ENCODE data around the gene ODC1.
"Not testable (repeated sequence)": the region's sequence is repeated elsewhere in the genome, so short reads cannot be mapped to it uniquely, and the experiment has no call there.

Gene ODC1

DNA sequence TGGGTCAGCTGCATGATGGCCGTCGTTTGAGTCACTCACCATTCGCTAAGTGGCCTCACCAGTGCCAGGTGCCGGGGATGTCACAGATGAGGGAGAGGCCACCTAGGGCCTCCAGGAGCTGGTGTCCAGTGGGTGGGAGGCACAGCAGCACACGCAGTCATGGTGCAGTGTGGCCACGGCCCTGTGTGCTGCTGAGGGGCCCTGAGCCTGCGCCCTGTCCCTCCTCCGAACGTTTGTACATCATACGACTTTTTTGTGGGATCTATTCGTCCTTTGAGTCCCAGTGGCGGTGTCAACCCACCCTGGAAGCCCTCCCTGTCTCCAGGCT, 30.1 kb upstream of the ODC1 start:
- DNase-seq (ENCODE audit: low spot score): no peak

DNA sequence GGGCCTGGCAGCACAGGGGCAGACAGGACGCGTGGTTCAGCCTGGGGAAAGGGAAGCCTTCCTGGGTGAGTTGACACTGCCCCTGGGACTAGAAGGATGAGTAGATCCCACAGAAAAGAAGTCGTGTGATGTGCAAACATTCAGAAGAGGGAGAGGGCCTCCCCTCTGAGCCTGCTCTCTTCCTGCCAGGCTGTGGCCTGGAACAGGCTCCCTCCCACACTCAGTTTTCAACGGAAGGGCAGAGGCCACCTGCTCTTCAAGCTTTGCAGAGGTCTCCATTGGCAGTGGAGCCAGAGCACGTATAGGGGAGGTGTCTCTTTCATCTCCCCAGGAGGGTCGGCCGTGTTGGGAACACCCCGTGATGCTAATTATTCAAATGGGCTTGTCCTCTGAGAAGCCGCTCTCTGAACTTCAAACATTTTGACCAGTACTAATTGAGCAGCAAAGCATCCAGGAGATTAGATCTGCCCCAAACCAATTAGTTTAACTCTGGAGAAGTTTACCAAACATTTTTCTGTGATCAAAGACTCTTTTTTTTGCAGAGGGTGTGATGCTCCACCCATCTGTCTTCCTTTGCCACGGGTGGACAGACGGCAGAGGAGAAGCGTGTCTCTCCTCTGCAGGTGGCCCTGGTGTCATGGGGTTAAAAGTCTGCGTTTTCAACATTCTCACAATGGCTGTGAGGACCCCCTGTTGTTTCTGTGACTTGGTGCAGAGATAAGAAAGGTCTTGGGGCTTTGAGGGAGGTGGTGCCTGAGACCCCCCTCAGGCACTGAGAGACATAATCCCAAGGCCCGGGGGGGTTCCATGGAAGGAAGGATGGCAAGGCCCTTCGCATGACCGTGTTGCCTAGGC, 29.5 kb upstream of the ODC1 start:
- no peak for DNase-seq (ENCODE audit: low spot score)

DNA sequence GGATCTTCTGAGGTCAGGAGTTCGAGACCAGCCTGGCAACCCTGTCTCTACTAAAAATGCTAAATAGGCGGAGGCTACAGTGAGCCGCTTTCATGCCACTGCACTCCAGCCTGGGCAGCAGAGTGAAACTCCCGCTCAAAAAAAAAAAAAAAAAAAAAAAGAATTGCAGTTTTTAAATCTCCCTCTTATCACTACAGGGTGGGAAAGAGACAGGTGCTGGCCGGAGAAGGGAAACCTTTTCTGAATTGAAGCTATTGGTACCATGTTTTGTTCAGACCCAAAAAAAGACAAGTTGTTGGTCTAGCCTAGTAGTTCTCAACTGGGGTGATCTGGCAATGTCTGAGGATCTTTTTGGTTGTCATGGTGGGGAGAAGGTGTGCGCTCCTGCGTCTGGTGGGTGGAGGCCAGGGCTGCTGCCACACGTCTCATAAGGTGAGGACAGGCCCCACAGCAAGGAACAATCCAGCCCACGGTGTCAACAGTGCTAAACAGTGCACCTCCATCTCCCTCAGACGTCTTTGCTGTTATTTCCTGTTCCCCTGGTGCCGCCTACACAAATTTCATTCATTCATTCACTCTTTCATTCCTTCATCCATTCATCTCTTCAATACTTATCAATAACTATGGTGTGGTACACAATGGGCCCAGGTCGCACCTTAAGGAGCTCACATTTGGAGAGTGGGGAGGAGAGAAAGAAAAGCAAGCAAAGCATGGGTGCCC, 28.8 kb upstream of the ODC1 start:
- DNase-seq (ENCODE audit: low spot score): no peak

DNA sequence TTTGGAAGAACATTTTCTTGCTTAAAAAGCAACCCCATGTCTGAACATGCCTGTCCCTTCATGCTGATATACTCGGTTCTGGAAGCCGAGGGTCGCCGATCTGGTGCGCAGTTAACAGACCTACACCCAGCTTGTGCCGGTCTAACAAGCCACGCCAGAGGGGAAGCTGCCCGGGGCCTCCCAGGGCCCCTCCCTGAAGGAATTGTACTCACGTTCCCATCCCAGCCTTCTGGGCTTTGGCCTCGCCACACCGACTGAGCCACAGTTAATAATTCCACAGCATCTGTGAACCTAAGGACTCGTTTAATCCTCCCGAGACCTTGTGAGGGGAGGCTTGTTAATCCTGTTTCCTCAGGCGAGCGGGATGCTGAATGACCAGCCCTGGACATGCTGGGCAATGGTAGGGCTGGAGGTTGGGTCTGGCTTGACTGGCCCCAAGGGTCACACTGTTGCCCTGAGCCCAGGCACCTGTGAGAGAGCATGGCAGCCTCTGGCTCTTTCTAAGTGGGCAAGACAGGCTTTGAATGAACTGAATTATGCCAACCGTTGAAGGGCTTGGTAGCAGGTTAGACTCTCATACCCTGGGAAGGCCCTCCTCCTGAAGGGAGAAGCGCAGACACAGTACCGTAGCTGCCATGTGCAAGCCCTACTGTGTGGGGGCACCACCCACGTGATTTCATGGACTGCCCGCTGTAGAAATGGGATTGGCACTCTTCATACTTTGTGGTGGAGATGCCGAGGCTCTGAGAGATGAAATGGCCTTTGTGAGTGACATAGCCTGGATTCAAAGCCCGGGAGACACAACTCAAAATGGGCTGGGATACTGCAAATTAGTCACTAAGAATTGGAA, 27.9 kb upstream of the ODC1 start:
- no peak for DNase-seq (ENCODE audit: low spot score)

DNA sequence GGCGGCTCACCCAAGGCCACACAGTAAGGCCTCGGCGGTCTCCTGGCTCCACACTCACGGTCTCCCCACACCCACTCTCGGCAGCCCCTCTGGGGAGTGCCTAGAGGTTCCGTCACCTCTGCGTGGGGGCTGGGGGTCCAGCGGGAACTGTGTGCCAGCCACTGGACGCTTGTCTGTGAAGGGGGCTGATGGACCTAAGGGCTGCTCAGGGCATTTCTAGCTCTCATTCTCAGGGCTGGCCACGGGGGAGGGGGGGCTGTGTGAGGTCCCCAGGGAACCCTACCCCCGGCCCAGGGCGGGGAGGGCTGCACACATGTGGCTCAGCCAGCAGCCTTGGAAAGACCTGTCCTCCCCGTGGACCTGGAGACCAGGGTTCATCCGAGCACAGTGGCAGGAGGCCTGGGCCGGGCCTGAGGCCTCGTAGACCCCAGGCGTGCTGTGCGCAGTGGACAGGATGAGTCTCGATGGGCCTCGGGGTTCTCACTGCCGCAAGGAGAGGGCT, 27.1 kb upstream of the ODC1 start:
- no peak for DNase-seq (ENCODE audit: low spot score)

DNA sequence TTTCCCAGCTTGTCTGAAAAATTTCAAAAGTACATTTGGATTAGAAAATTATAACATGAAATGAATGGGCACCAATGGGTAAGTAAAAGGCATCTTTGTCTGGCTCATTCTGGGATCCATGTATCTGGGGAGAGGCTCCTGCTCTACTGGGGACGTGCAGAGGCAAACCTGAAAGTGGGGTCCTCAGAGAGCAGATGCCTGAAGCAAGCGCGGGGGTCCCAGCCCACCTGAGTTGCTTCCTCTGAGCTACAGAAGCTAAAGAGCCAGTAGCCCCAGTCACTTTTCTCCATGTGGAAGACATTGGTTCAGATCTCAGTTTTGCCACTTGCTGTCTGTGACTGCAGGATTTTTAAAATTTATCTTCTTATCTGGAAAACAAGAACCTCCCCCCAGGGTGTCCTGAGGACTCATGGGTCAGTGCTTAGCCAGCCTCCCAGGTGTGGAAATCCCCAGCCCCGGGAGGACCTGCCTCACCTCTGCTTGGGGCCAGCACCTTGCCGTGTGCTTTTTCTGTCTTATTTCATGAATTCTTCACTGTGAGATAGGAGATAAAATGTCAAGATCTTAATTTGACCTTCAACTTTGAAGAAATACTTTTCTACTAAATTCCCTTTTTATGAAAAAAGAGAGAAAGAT, 25.1 kb upstream of the ODC1 start:
- DNase-seq (ENCODE audit: low spot score): no peak

DNA sequence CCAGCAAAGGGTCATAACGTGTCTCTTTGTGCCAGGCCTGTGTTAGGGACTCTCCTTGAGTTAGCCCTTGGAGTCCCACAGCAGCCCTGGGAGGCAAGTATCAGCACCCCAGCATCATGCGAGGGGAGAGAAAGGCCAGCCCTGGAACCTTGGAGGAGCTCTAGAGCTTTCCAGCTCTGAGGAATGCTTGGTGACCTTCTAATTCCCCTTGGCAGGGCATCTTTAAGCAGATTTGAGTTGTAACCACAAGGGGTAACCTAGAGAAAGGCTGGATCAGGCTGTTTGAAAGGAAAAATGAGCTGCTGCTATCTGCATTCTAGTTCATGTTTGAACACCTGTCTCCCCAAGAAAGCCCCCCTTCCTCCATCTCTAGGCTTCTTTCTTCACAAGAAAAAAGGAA, 23.8 kb upstream of the ODC1 start:
- no peak for DNase-seq (ENCODE audit: low spot score)

DNA sequence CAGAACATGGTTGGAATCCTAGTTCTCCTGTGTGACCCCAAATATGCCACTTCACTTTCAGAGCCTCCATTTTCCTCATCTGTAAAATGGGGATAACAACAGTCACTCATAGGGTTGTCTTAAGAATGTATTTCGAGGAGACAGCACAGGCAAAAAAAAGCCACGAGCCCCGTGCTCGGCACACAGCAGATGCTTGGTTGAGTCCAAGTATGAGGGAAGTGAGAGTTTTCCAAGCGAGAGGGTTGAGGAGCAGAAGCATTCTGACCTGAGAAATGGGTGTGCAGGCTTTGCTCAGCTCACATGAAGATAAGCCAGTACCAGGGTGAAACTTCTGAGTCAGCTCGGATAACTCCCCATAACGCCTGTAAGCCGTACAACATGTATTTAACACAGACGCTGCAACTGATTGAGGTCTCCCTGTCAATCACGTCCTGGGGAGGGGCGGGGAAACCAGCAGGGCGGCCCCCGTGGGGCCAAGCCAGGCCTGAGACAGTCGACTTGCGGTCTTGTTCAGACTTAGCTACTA, 23.0 kb upstream of the ODC1 start:
- DNase-seq (ENCODE audit: low spot score): no peak

DNA sequence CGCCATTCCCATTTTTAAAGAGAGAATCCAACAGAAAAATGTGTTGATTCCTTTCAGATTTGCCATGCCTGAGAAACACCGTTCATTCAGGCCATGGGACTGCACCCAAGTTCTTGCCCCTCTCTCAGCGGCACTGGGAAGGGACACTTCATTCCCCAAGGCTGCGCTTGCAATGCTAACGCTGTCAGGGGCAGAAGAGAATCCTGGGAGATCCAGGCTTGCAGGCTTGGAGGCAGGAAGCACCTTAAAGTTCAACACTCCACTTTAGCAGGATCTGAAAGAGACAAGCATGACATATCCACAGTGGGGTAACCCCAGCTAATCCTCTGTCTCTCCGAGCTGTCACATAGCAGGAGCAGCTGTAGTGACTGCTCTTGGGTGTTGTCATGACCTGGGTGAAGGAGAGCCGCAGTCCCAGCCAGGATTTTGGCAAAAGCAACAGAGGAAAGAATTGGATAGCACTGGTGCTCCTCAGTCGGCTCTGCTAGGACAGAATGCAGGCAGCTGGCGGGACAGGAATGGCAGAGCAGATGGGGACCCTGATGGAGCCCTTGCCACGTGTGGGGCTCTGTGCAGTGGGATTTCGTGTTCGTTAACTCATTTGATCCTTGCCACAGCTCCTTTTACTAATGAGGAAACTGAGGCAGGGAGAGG, 22.0 kb upstream of the ODC1 start:
- no peak for DNase-seq (ENCODE audit: low spot score)

DNA sequence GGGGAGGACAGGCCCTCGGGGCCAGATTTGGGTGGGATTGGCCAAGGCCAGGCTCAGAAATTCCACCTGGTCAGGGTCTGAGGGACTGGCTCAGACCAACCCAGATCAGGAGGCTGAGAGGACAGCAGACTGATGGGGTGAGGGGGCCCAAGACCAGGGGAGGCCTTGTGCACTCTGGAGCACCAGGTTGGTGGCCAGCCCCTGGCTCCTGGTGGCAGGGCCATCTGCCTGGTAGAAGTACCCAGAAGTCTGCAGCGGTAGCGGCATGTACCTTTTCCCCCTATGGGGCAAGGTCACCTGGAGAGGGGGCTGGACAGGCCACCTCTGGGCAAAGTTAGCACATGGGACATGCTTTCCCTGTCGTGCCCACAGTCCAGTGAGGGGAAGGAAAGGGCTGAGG, 21.2 kb upstream of the ODC1 start:
- no peak for DNase-seq (ENCODE audit: low spot score)

DNA sequence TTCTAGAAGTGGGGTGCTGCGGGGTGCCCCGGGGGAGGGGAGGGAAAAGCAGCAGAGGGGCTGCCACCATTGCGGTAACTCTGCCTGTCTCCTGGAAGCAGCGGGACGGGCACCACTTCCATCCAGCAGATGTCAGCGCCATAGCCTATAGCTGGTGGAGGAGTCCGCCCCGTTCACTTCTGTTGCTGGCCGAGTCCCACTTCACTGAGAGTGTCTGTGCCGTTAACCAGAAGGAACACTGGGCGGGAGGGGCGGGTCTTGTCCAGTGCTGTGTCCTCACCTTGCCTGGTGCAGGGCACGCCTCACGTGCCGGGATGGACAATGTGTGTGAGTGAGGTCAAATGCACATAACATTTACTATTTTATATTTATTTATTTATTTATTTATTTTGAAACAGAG, 19.3 kb upstream of the ODC1 start:
- no peak for DNase-seq (ENCODE audit: low spot score)

DNA sequence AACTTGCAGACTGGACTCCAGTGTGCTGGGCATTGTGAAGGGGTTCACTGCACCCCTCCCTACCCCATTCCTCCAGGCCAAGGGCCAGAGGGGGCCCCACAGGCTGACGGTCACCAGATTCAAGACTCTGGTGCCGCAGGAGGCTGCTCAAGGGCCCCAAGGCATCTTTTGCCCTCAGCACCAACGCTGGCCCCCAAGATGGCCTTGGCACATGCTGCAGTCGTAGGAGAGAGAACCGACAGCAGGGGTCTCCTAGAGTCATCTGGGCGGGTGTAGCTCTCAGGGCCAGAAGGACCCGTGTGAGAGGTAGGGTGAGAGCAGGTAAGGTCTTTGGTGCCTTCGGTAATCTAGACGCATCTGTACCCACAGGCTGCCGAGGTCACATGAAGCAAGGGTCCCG, 18.7 kb upstream of the ODC1 start:
- no peak for DNase-seq (ENCODE audit: low spot score)

DNA sequence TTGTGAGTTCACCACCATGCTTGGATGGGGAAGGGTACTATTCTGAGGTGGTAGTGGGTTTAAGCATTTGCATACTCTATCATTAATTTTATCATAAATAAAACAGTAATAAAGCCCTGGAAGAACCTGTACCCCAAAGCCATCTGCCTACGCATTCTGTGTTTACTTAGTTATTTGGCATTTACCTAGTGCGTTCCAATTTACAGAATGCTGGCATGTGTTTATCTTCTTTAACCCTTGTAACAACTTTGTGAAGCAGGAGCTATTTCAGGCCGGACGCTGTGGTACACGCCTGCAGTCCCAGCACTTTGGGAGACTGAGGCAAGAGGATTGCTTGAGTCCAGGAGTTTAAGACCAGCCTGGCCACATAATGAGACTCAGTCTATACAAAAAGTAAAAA, 17.8 kb upstream of the ODC1 start:
- DNase-seq (ENCODE audit: low spot score): no peak

DNA sequence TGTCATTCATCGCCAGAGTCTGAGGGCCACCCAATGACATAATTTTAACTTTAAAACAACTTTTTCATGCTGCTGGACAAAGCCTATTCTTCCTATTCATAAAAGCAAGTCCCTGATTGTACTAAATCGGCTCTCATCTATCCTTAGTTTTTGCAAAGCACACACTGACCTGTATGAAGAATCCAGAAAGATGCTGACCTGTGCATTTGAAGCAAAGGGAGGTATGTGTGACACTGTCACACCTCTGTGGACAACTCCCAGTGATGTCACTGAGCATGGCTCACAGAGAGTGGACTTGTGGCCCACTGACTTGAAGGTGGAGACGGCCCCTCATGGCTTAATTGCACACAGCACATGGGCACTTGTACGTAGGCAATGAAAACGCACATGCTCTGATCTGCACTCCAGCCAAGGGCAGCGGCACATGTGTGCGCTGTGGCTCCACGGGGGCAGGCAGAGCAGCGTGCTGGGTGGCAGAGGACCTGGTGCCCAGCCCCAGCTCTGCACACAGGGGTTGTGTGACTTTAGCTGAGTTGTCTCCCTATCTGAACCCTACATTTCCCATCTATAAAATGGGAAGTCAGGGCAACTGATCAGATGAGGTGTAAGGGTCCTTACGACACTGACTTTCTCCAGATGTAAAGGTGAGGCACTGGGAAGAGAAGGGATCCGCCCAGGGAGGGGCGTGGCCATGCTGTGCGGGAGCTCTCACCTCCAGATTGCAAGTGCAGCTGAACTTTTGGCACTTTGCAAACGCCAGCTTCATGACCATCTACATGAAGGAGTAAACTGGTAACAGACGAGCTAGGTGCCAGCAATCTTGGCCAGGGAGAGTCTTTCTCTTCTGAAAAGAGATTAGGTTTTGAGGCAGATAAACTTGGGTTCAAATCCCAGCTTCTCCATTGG, 14.3 kb upstream of the ODC1 start:
- DNase-seq (ENCODE audit: low spot score): no peak

DNA sequence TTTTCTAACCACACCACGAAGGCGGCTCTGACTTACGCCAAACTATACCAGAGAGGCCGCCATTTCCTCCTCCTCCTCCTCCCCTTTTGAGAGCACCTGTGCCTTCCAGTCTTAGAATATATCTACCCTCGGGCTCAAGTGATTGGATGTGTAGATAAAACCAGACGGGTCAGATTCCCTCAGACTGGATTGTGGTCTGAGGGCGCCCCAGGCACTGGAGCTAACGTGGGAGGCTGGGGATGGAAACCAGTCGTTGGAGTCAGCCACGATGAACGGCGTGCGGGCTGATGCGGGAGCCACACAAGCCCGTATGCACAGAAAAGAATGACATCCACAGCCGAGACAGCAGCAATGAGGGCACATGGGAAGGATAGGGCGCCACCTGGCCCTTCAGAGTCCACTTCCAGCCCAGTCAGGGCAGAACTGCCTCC, 12.3 kb upstream of the ODC1 start:
- DNase-seq (ENCODE audit: low spot score): no peak

DNA sequence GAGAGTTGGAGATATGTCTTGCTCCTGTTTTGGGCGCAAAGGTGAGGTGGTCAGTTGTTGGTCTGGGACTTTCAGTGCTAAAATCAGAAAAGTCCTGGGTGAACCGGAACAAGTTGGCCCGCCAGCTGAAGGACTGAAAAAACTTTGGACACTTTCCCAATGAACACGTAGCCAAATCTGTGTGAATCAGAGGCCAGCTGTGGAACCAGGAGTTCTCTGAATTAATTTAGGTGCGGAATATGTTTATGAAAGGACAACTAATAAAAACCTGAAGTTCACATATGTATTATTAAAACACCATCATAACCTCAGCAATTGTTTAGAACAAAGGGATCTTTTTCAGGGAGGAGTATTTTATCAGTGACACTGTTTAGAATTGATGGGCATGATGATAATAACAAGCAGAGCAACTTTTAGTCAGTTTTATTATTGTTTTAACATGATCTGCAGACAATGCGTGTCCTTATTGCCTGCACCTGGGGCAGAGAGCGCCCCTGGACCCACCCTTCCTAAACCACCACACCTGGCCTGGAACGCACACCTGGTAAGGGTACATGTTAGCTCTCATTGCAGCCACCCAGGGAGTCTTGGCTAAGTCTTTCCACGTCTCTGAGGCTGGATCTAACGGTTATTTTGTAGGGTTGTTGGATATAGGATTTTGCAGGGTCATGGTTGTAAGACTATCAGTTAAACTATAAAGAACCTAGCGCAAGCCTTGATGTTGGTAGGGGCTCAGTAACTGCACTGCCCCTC, 9.9 kb upstream of the ODC1 start:
- DNase-seq (ENCODE audit: low spot score): no peak

DNA sequence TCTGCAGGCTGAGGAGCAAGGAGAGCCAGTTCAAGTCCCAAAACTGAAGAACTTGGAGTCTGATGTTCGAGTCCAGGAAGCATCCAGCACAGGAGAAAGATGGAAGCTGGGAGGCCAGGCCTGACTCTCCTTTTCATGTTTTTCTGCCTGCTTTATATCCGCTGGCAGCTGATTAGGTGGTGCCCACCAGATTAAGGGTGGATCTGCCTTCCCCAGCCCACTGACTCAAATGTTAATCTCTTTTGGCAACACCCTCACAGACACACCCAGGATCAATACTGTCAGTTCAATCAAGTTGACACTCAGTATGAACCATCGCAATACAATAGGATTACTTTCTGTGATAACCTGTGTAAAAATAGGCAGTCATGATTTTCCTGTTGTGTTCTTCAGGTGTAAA, 9.1 kb upstream of the ODC1 start:
- DNase-seq (ENCODE audit: low spot score): not testable (repeated sequence)

DNA sequence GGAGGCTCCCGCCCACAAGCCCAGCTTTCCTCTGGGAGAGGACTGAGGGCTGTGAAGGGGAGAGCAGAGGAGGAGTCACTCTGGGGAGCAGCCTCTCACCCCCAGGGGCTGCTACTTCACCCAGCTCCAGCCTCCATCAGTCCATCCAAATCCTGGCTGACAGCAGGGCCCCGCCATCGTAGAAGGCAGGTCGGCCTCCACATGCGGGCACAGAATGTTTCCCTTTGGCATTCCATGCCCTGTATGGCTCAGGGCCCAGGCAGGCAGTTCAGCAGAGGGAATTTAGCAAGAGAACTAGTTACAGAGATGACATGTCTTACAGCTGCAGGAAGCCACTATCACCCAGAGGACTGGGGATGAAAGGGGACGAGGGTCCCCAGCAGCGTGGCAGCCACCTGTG, 6.4 kb upstream of the ODC1 start:
- peak; percentile 49 for DNase-seq (ENCODE audit: low spot score)

DNA sequence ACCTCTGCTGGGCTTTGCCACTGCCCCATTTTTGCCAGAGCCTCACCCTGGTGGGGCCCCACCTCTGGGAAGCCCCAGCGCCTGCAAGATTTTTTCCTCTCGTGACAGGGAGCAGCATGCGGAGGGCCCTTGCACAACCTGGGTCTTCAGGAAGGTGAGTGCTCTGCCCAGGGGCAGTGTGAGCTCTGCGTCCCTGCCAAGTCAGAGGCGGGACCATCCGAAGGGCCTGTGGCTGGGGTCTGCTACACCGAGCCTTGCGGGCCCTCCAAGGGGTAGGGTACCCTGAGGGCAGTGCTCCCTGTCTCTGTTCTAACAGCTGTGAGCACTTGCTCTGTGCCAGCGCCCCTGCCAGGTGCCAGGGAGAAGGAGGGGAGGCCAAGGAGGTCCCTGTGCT, 5.8 kb upstream of the ODC1 start:
- no peak for DNase-seq (ENCODE audit: low spot score)

Data from cerebellar cortex (tissue), 1 donor.